Stimulated activated CD4-positive, alpha-beta T cell treated with anti-CD3 and anti-CD28 coated beads, TNF-alpha, amount 100 ng/mL, for 4 hours (primary cell): ENCODE data around the gene MRRF.

Source experiments
- DNase-seq, 3 experiments: peaks; one replicate each; pipeline ENCODE4 v3.0.0-alpha.2; 2020; ENCODE audit warnings: low read depth in 3 of 3

MRRF gene

DNA sequence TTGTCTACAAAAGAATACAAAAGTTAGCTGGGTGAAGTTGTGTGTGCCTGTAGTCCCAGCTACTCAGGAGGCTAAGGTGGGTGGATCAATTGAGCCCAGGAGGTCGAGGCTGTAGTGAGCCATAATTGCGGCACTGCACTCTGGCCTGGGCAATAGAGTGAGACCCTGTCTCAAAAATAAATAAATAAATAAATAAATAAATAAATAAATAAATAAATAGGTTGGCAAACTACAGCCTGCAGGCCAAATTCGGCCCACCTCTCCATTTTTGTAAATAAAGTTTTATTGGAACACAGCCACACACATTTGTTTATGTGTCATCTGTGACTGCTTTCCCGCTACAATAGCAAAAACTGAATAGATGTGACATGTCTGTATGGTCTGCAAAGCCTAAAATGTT, 115.6 kb downstream of the MRRF start:
- no peak for DNase-seq
